Measurements from ENCODE around the gene ZFC3H1. TPM values are rescaled to one million over a fixed set of nuclear protein-coding genes. Genes with fewer than 3 reads are reported as not detected.
"Not testable (repeated sequence)": the region's sequence is repeated elsewhere in the genome, so short reads cannot be mapped to it uniquely, and the experiment has no call there.

Gene ZFC3H1
- polyA plus RNA-seq (ENCODE audit: insufficient read length), result 93.2 TPM
- long read RNA-seq, donor 1, transcript ZFC3H1-206 (2 exons, 1,771 nt), result major isoform, 6 of 9 reads
- long read RNA-seq, donor 1, partial matches to known transcripts, result 0 of 9 reads
- long read RNA-seq, donor 1, other reads (novel, unspliced or antisense), result 0 of 9 reads
- long read RNA-seq, donor 2, full-length matches to known transcripts, result 16 of 16 reads
- long read RNA-seq, donor 2, partial matches to known transcripts, result 0 of 16 reads
- long read RNA-seq, donor 2, other reads (novel, unspliced or antisense), result 0 of 16 reads
- long read RNA-seq, donor 3, transcript ZFC3H1-205 (3 exons, 470 nt), result major isoform, 6 of 12 reads
- long read RNA-seq, donor 3, partial matches to known transcripts, result 0 of 12 reads
- long read RNA-seq, donor 3, other reads (novel, unspliced or antisense), result 0 of 12 reads
- long read RNA-seq, donor 4, partial matches to known transcripts, result 0 of 1 reads
- long read RNA-seq, donor 4, other reads (novel, unspliced or antisense), result 0 of 1 reads
- long read RNA-seq, donor 5, full-length matches to known transcripts, result 16 of 16 reads
- long read RNA-seq, donor 5, partial matches to known transcripts, result 0 of 16 reads
- long read RNA-seq, donor 5, other reads (novel, unspliced or antisense), result 0 of 16 reads
- long read RNA-seq, donor 6, transcript ZFC3H1-206 (2 exons, 1,771 nt), result major isoform, 5 of 8 reads
- long read RNA-seq, donor 6, partial matches to known transcripts, result 0 of 8 reads
- long read RNA-seq, donor 6, other reads (novel, unspliced or antisense), result 0 of 8 reads
- long read RNA-seq, donor 7, full-length matches to known transcripts, result 16 of 16 reads
- long read RNA-seq, donor 7, partial matches to known transcripts, result 0 of 16 reads
- long read RNA-seq, donor 7, other reads (novel, unspliced or antisense), result 0 of 16 reads
- long read RNA-seq, donor 8, partial matches to known transcripts, result 0 of 3 reads
- long read RNA-seq, donor 8, other reads (novel, unspliced or antisense), result 0 of 3 reads

GRCh38 chr12:71663561-71664410 lies at the start of gene ZFC3H1, which contains the start of gene THAP2:
TSS of gene ZFC3H1 (minus strand) at chr12:71663848. CDS start at chr12:71663610, 238 bp downstream.
TSS of gene THAP2 (plus strand) at chr12:71664301. CDS start at chr12:71664510, 209 bp downstream.
- DNase-seq, result peak; percentile 99

GRCh38 chr12:71710276-71711125 lies 46.9 kb upstream of the ZFC3H1 start:
- DNase-seq, result no peak

GRCh38 chr12:71708658-71709057 lies 45.0 kb upstream of the ZFC3H1 start:
- DNase-seq, result no peak

- peak; percentile 15 for DNase-seq
Observed at GRCh38 chr12:71704920-71705319, 41.3 kb upstream of the ZFC3H1 start.

- no peak for DNase-seq
Observed at GRCh38 chr12:71703206-71703605, 39.6 kb upstream of the ZFC3H1 start.

GRCh38 chr12:71702590-71702989 lies 38.9 kb upstream of the ZFC3H1 start:
- DNase-seq, result no peak

- DNase-seq, result not testable (repeated sequence)
Observed at GRCh38 chr12:71702181-71702580, 38.5 kb upstream of the ZFC3H1 start.

- DNase-seq, result no peak
Observed at GRCh38 chr12:71695782-71696181, 32.1 kb upstream of the ZFC3H1 start.

GRCh38 chr12:71694099-71694820 lies 30.6 kb upstream of the ZFC3H1 start:
- DNase-seq, result no peak

- DNase-seq, result not testable (repeated sequence)
Observed at GRCh38 chr12:71693651-71694050, 30.0 kb upstream of the ZFC3H1 start.

- DNase-seq, result no peak
Observed at GRCh38 chr12:71693126-71693525, 29.5 kb upstream of the ZFC3H1 start.

- no peak for DNase-seq
Observed at GRCh38 chr12:71691504-71692129, 28.0 kb upstream of the ZFC3H1 start.

GRCh38 chr12:71688961-71689570 lies 25.4 kb upstream of the ZFC3H1 start:
- no peak for DNase-seq

- DNase-seq, result not testable (repeated sequence)
Observed at GRCh38 chr12:71687172-71687571, 23.5 kb upstream of the ZFC3H1 start.

GRCh38 chr12:71686658-71687025 lies 23.0 kb upstream of the ZFC3H1 start:
- no peak for DNase-seq

GRCh38 chr12:71685914-71686657 lies 22.4 kb upstream of the ZFC3H1 start, which contains the start of gene TMEM19:
TSS of gene TMEM19 (plus strand) at chr12:71686082. CDS start at chr12:71686681, 599 bp downstream.
- peak; percentile 85 for DNase-seq

GRCh38 chr12:71685312-71685906 lies 21.8 kb upstream of the ZFC3H1 start:
- DNase-seq, result no peak

- no peak for DNase-seq
Observed at GRCh38 chr12:71684081-71684480, 20.4 kb upstream of the ZFC3H1 start.

Data from left kidney (tissue), 8 donors.